MM.1S (cell line): ENCODE measurements around the gene DIP2C.

Experiments
- CTCF ChIP-seq: fragments of 300-600 bp; sonication (generic); IDR thresholded peaks from 2 replicates; pipeline ENCODE4 v1.5.1; 2016; ENCODE audit warnings: antibody characterized with exemption, low read length, mixed read lengths
- EZH2 ChIP-seq: fragments of 300-600 bp; sonication (generic); optimal IDR thresholded peaks from 2 replicates; pipeline ENCODE3; 2017; ENCODE audit warnings: low read depth, mild to moderate bottlenecking, antibody characterized with exemption, low read length, mixed read lengths

- TF ChIP-seq CTCF (no peak), EZH2 (no peak)
Measured at GRCh38 chr10:378230-378929, 311.1 kb downstream of the DIP2C start.
